HG03280 (cell line): Measurements from ENCODE around the gene SUSD4.

Experiments
- ATAC-seq: cut with Tn5 transposase; IDR thresholded peaks from one replicate; pipeline ENCODE4 v1.9.1; 2021; ENCODE audit warnings: mild to moderate bottlenecking, moderate library complexity; ENCODE audit not compliant: unreplicated experiment

Gene SUSD4

GRCh38 chr1:223198628-223198965 lies 165.4 kb downstream of the SUSD4 start:
- ATAC-seq = no peak

GRCh38 chr1:223197923-223198627 lies 165.9 kb downstream of the SUSD4 start:
- ATAC-seq = no peak

- no peak for ATAC-seq
Measured at GRCh38 chr1:223189903-223190724, 173.9 kb downstream of the SUSD4 start.

- no peak for ATAC-seq
Measured at GRCh38 chr1:223189525-223189902, 174.5 kb downstream of the SUSD4 start.

GRCh38 chr1:223188618-223189356 lies 175.2 kb downstream of the SUSD4 start:
- no peak for ATAC-seq

GRCh38 chr1:223186800-223187199 lies 177.2 kb downstream of the SUSD4 start:
- no peak for ATAC-seq

- no peak for ATAC-seq
Measured at GRCh38 chr1:223183268-223183862, 180.6 kb downstream of the SUSD4 start.

- no peak for ATAC-seq
Measured at GRCh38 chr1:223180731-223181321, 183.2 kb downstream of the SUSD4 start.

- no peak for ATAC-seq
Measured at GRCh38 chr1:223179786-223180185, 184.2 kb downstream of the SUSD4 start.

GRCh38 chr1:223179280-223179679 lies 184.7 kb downstream of the SUSD4 start:
- ATAC-seq = no peak

- ATAC-seq = no peak
Measured at GRCh38 chr1:223177681-223178080, 186.3 kb downstream of the SUSD4 start.

- ATAC-seq = no peak
Measured at GRCh38 chr1:223176437-223176836, 187.5 kb downstream of the SUSD4 start.

- ATAC-seq = no peak
Measured at GRCh38 chr1:223175633-223176032, 188.3 kb downstream of the SUSD4 start.

- ATAC-seq = no peak
Measured at GRCh38 chr1:223175032-223175431, 188.9 kb downstream of the SUSD4 start.
